Choroid plexus epithelial cell (primary cell): ENCODE measurements around the gene MTM1.

ENCODE experiments used
- DNase-seq: peaks from one replicate; pipeline ENCODE4 v3.0.0-alpha.2; 2010; ENCODE audit warnings: low read depth
- H3K4me3 ChIP-seq: 2 replicates; pipeline ENCODE4 v1.5.1; 2011; ENCODE audit warnings: low read depth, mild to moderate bottlenecking, control low read depth, low read length, moderate library complexity
- CTCF ChIP-seq: conservative IDR thresholded peaks from 2 replicates; pipeline ENCODE4 v1.5.1; 2011; ENCODE audit warnings: low read depth, mild to moderate bottlenecking, control low read depth, inconsistent platforms, low read length, moderate library complexity

Gene MTM1

GRCh38 chrX:150719621-150720020 lies 151.2 kb downstream of the MTM1 start:
- no peak overlapping the region for H3K4me3 ChIP-seq
- no peak for TF ChIP-seq CTCF
- no peak for DNase-seq
